Breast epithelium (tissue), 3 donors: ENCODE measurements around the gene ADCY1.

ENCODE experiments used
- POLR2A ChIP-seq: fragments of 450-650 bp; IDR thresholded peaks from one replicate; pipeline ENCODE4 v1.6.1; 2016; ENCODE audit warnings: antibody characterized with exemption, mild to moderate bottlenecking, moderate library complexity
- TF ChIP-seq, protein P1 (sequence below), 3 donors: fragments of 450-650 bp; IDR thresholded peaks; one replicate each; pipeline ENCODE4 v1.5.1; 2016 to 2017; ENCODE audit warnings: antibody characterized with exemption in 3 of 3, mild to moderate bottlenecking in 3 of 3, moderate library complexity in 3 of 3

DNA sequence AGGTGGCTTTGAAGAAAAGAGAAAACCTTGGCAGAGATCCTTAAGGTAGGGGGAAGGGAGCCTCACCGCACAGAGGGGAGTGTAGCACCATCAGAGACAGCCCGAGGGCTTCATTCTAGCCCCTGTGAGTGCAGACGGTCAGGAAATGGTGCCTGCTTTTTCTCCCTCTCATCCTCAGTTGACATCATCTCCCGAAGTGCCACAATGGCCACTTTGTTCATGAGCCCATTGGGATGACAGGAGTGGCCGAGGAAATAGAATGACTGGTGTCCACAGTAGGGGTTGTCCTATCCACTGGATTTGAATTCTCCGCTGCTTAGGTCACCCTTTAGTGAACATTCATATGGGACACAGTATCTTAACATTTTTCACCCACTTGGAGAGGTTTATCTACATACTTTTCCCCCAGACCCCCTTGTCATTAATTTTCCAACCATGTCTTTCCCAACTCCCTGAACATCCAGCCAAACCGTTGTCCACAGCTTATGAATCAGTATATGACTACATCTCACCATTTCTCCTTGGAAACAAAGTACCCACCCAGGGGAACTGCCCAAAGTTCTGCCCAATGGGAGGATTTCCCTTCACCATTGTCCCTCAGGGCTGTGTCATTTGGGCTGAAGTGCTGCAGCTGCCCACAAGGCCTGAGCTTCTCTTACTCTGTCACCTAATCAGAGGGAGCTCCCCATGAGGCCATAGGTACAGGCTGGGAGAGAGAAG, 108.8 kb downstream of the ADCY1 start:
- TF ChIP-seq, protein P1, sequence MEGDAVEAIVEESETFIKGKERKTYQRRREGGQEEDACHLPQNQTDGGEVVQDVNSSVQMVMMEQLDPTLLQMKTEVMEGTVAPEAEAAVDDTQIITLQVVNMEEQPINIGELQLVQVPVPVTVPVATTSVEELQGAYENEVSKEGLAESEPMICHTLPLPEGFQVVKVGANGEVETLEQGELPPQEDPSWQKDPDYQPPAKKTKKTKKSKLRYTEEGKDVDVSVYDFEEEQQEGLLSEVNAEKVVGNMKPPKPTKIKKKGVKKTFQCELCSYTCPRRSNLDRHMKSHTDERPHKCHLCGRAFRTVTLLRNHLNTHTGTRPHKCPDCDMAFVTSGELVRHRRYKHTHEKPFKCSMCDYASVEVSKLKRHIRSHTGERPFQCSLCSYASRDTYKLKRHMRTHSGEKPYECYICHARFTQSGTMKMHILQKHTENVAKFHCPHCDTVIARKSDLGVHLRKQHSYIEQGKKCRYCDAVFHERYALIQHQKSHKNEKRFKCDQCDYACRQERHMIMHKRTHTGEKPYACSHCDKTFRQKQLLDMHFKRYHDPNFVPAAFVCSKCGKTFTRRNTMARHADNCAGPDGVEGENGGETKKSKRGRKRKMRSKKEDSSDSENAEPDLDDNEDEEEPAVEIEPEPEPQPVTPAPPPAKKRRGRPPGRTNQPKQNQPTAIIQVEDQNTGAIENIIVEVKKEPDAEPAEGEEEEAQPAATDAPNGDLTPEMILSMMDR (IDR thresholded peaks at IDR 0.05): no peak
- no peak for TF ChIP-seq POLR2A
